ENCODE measurements around the gene DTX3.
"Not testable (repeated sequence)": the region's sequence is repeated elsewhere in the genome, so short reads cannot be mapped to it uniquely, and the experiment has no call there.

The DTX3 gene

GRCh38 chr12:57638096-57638495, 33.5 kb downstream of the DTX3 start:
- H3K27ac ChIP-seq (ENCODE audit: insufficient read depth in 1 of 2, low read depth in 1 of 2, low read length in 2 of 2, poor library complexity in 1 of 2, severe bottlenecking in 2 of 2) = no peak overlapping the region
- H3K36me3 ChIP-seq (ENCODE audit: control insufficient read depth in 4 of 4, insufficient read depth in 4 of 4, low read length in 3 of 4) = no peaks in the 10 kb centered on the region
- H3K4me3 ChIP-seq (ENCODE audit: control insufficient read depth in 1 of 7, extremely low read depth in 1 of 7, insufficient read depth in 4 of 7, low read depth in 2 of 7, low read length in 6 of 7) = no peak overlapping the region
- H3K4me1 ChIP-seq (ENCODE audit: control extremely low read depth in 1 of 4, control insufficient read depth in 4 of 4, insufficient read depth in 4 of 4, low read length in 3 of 4) = peaks cover 0 to 5% (median 5%) of the 10 kb centered on the region in 4 experiments
- CTCF ChIA-PET = interaction anchor here (0.7 to 3.5 kb wide), 12 partner anchors 10 to 182 kb away, joined by 3 to 25 read pairs (median 4); no protein-coding TSS in a partner anchor
- POLR2A ChIA-PET = interaction anchor here (0.7 kb wide), 1 partner anchor 55 kb away, joined by 3 read pairs; no protein-coding TSS in a partner anchor
- DNase-seq = no peak
- WGBS (ENCODE audit: insufficient coverage) = 95% methylated on average over 3 of the region's 3 CpGs
- H3K27me3 ChIP-seq (replicated peaks in 2 of 5; ENCODE audit: control insufficient read depth in 4 of 5, insufficient read depth in 5 of 5, low read length in 4 of 5) = peaks cover 3 to 21% (median 7%) of the 10 kb centered on the region in 5 experiments
- H3K9me3 ChIP-seq (ENCODE audit: control extremely low read depth in 1 of 5, control insufficient read depth in 4 of 5, insufficient read depth in 2 of 5, low read depth in 1 of 5, low read length in 4 of 5) = no peaks in the 10 kb centered on the region

DNA sequence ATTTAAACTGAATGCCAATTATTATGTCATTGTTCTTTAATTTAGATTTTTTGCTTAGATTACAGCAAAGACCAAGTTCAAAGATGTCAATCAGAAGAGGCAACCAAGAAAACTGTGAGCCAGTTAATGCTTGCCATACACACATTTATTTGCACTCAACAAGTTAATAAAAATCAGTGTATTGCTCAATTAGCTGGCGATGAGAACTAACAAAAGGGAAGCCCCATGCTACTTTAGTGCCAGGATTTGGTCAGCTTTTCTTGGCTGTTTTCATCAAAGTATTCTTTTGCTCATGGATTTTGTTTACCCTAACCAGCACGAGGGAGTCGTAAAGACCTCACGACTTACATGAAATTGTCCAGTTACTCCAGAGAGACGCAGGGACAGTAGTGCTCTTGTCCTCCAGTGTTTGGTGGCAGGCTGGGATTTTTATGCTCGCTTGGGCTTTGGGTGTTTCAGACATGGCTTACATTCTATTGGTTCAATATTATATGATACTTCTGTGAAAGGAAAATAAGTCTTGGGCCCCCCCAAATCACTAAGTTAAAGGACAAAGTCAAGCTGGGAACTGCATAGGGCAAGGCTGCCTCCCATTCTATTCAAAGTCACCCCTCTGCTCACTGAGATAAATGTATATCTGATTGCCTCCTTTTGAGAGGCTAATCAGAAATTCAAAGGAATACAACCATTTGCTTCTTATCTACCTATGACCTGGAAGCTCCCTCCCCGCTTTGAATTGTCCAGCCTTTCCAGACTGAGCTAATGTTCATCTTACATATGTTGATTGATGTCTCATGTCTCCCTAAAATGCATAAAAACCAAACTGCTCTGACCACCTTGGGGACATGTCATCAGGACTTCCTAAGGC, 35.8 kb downstream of the DTX3 start:
- ChIA-PET CTCF (interaction anchor here (0.6 to 2.2 kb wide), 2 partner anchors 12 to 31 kb away, joined by 5 to 7 read pairs; no protein-coding TSS in a partner anchor), POLR2A (no interaction called here)
- no peak overlapping the region for H3K4me3 ChIP-seq (ENCODE audit: control insufficient read depth in 1 of 7, extremely low read depth in 1 of 7, insufficient read depth in 4 of 7, low read depth in 2 of 7, low read length in 6 of 7)
- H3K27ac ChIP-seq (ENCODE audit: insufficient read depth in 1 of 2, low read depth in 1 of 2, low read length in 2 of 2, poor library complexity in 1 of 2, severe bottlenecking in 2 of 2) = no peak overlapping the region
- 92% methylated on average over 7 of the region's 7 CpGs for WGBS (ENCODE audit: insufficient coverage)
- no peaks in the 10 kb centered on the region for H3K4me1 ChIP-seq (ENCODE audit: control extremely low read depth in 1 of 4, control insufficient read depth in 4 of 4, insufficient read depth in 4 of 4, low read length in 3 of 4)
- peaks cover 0 to 11% (median 3%) of the 10 kb centered on the region in 5 experiments for H3K27me3 ChIP-seq (replicated peaks in 2 of 5; ENCODE audit: control insufficient read depth in 4 of 5, insufficient read depth in 5 of 5, low read length in 4 of 5)
- no peaks in the 10 kb centered on the region for H3K36me3 ChIP-seq (ENCODE audit: control insufficient read depth in 4 of 4, insufficient read depth in 4 of 4, low read length in 3 of 4)
- peaks cover 0 to 4% (median 0%) of the 10 kb centered on the region in 5 experiments for H3K9me3 ChIP-seq (ENCODE audit: control extremely low read depth in 1 of 5, control insufficient read depth in 4 of 5, insufficient read depth in 2 of 5, low read depth in 1 of 5, low read length in 4 of 5)
- no peak for DNase-seq

GRCh38 chr12:57641699-57642442, 37.2 kb downstream of the DTX3 start:
- ChIA-PET POLR2A (no interaction called here), CTCF (interaction anchor here (0.8 to 1.8 kb wide), 7 partner anchors 11 to 66 kb away, joined by 3 to 6 read pairs (median 4); no protein-coding TSS in a partner anchor)
- no peak overlapping the region for H3K4me3 ChIP-seq (ENCODE audit: control insufficient read depth in 1 of 7, extremely low read depth in 1 of 7, insufficient read depth in 4 of 7, low read depth in 2 of 7, low read length in 6 of 7)
- 47% methylated on average over 3 of the region's 5 CpGs for WGBS (ENCODE audit: insufficient coverage)
- H3K9me3 ChIP-seq (ENCODE audit: control extremely low read depth in 1 of 5, control insufficient read depth in 4 of 5, insufficient read depth in 2 of 5, low read depth in 1 of 5, low read length in 4 of 5) = peaks cover 0 to 7% (median 1%) of the 10 kb centered on the region in 5 experiments
- H3K27me3 ChIP-seq (replicated peaks in 2 of 5; ENCODE audit: control insufficient read depth in 4 of 5, insufficient read depth in 5 of 5, low read length in 4 of 5) = peaks cover 0 to 11% (median 3%) of the 10 kb centered on the region in 5 experiments
- peak in 2 of 3 donors; percentile 26 to 27 for DNase-seq
- no peaks in the 10 kb centered on the region for H3K36me3 ChIP-seq (ENCODE audit: control insufficient read depth in 4 of 4, insufficient read depth in 4 of 4, low read length in 3 of 4)
- no peaks in the 10 kb centered on the region for H3K4me1 ChIP-seq (ENCODE audit: control extremely low read depth in 1 of 4, control insufficient read depth in 4 of 4, insufficient read depth in 4 of 4, low read length in 3 of 4)
- no peak overlapping the region for H3K27ac ChIP-seq (ENCODE audit: insufficient read depth in 1 of 2, low read depth in 1 of 2, low read length in 2 of 2, poor library complexity in 1 of 2, severe bottlenecking in 2 of 2)

DNA sequence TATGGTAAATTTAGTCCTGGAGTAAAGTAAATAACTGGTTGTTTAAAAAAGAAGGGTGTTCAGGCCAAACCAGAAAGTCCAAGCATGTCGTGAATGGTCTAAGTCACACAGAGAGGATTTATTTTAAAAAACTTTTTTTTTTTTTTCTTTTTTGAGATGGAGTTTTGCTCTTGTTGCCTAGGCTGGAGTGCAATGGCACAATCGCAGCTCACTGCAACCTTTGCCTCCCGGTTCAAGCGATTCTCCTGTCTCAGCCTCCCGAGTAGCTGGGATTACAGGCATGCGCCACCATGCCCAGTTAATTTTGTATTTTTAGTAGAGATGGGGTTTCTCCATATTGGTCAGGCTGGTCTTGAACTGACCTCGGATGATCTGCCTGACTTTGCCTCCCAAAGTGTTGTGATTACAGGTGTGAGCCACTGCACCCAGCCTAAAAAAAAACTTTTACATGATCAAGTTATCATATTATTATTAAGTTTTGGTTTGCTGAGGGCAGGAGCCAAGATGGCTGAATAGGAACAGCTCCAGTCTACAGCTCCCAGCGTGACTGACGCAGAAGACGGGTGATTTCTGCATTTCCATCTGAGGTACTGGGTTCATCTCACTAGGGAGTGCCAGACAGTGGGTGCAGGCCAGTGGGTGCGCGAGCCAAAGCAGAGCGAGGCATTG, 41.5 kb downstream of the DTX3 start:
- POLR2A ChIA-PET; H3K27ac ChIP-seq (ENCODE audit: insufficient read depth in 1 of 2, low read depth in 1 of 2, low read length in 2 of 2, poor library complexity in 1 of 2, severe bottlenecking in 2 of 2); H3K4me1 ChIP-seq (ENCODE audit: control extremely low read depth in 1 of 4, control insufficient read depth in 4 of 4, insufficient read depth in 4 of 4, low read length in 3 of 4); H3K9me3 ChIP-seq (ENCODE audit: control extremely low read depth in 1 of 5, control insufficient read depth in 4 of 5, insufficient read depth in 2 of 5, low read depth in 1 of 5, low read length in 4 of 5); H3K27me3 ChIP-seq (replicated peaks in 2 of 5; ENCODE audit: control insufficient read depth in 4 of 5, insufficient read depth in 5 of 5, low read length in 4 of 5); H3K36me3 ChIP-seq (ENCODE audit: control insufficient read depth in 4 of 4, insufficient read depth in 4 of 4, low read length in 3 of 4); H3K4me3 ChIP-seq (ENCODE audit: control insufficient read depth in 1 of 7, extremely low read depth in 1 of 7, insufficient read depth in 4 of 7, low read depth in 2 of 7, low read length in 6 of 7): not testable (repeated sequence)
- DNase-seq = peak in 2 of 3 donors; percentile 45 to 56
- no CpG with 5 or more reads among the region's 13 CpGs for WGBS (ENCODE audit: insufficient coverage)
- CTCF ChIA-PET = interaction anchor here (1.0 kb wide), 1 partner anchor 61 kb away, joined by 3 read pairs; no protein-coding TSS in a partner anchor

- H3K36me3 ChIP-seq (ENCODE audit: control insufficient read depth in 4 of 4, insufficient read depth in 4 of 4, low read length in 3 of 4); H3K9me3 ChIP-seq (ENCODE audit: control extremely low read depth in 1 of 5, control insufficient read depth in 4 of 5, insufficient read depth in 2 of 5, low read depth in 1 of 5, low read length in 4 of 5); H3K4me3 ChIP-seq (ENCODE audit: control insufficient read depth in 1 of 7, extremely low read depth in 1 of 7, insufficient read depth in 4 of 7, low read depth in 2 of 7, low read length in 6 of 7); H3K27ac ChIP-seq (ENCODE audit: insufficient read depth in 1 of 2, low read depth in 1 of 2, low read length in 2 of 2, poor library complexity in 1 of 2, severe bottlenecking in 2 of 2); POLR2A ChIA-PET; H3K27me3 ChIP-seq (replicated peaks in 2 of 5; ENCODE audit: control insufficient read depth in 4 of 5, insufficient read depth in 5 of 5, low read length in 4 of 5); H3K4me1 ChIP-seq (ENCODE audit: control extremely low read depth in 1 of 4, control insufficient read depth in 4 of 4, insufficient read depth in 4 of 4, low read length in 3 of 4); DNase-seq: not testable (repeated sequence)
- CTCF ChIA-PET = interaction anchor here (1.0 kb wide), 1 partner anchor 62 kb away, joined by 3 read pairs; no protein-coding TSS in a partner anchor
- WGBS (ENCODE audit: insufficient coverage) = no CpG with 5 or more reads among the region's 15 CpGs
These were observed 42.0 kb downstream of the DTX3 start for GRCh38 chr12:57646659-57647049.

GRCh38 chr12:57654042-57654441, 49.4 kb downstream of the DTX3 start:
- H3K4me1 ChIP-seq (ENCODE audit: control extremely low read depth in 1 of 4, control insufficient read depth in 4 of 4, insufficient read depth in 4 of 4, low read length in 3 of 4) = no peaks in the 10 kb centered on the region
- H3K27me3 ChIP-seq (replicated peaks in 2 of 5; ENCODE audit: control insufficient read depth in 4 of 5, insufficient read depth in 5 of 5, low read length in 4 of 5) = no peaks in the 10 kb centered on the region
- DNase-seq = no peak
- no peaks in the 10 kb centered on the region for H3K36me3 ChIP-seq (ENCODE audit: control insufficient read depth in 4 of 4, insufficient read depth in 4 of 4, low read length in 3 of 4)
- H3K9me3 ChIP-seq (ENCODE audit: control extremely low read depth in 1 of 5, control insufficient read depth in 4 of 5, insufficient read depth in 2 of 5, low read depth in 1 of 5, low read length in 4 of 5) = peaks cover 0 to 5% (median 1%) of the 10 kb centered on the region in 5 experiments
- no CpG with 5 or more reads among the region's 3 CpGs for WGBS (ENCODE audit: insufficient coverage)
- H3K4me3 ChIP-seq (ENCODE audit: control insufficient read depth in 1 of 7, extremely low read depth in 1 of 7, insufficient read depth in 4 of 7, low read depth in 2 of 7, low read length in 6 of 7) = no peak overlapping the region
- ChIA-PET POLR2A (no interaction called here), CTCF (interaction anchor here (0.8 kb wide), 1 partner anchor 8 kb away, joined by 3 read pairs; no protein-coding TSS in a partner anchor)
- no peak overlapping the region for H3K27ac ChIP-seq (ENCODE audit: insufficient read depth in 1 of 2, low read depth in 1 of 2, low read length in 2 of 2, poor library complexity in 1 of 2, severe bottlenecking in 2 of 2)
